PC-9 (cell line): ENCODE results near the gene HTRA1. TPM values are rescaled to one million over a fixed set of nuclear protein-coding genes. Genes with fewer than 3 reads are reported as not detected.

Experiments used
- BruUV-seq: library from RNA; stranded (reverse); fragments of 400-500 nt; replicated peaks from 2 replicates; lab custom pipeline; 2021; lab: Mats Ljungman, UMichigan
- CTCF ChIA-PET: fragments of 300-600 bp; sonication (Branson Sonifier 250); formaldehyde crosslinking; loops from one replicate; lab custom pipeline; 2022; ENCODE audit warnings: antibody characterized with exemption; lab: Charles Lee
- POLR2A ChIA-PET: fragments of 300-600 bp; sonication (Branson Sonifier 250); formaldehyde crosslinking; loops from one replicate; lab custom pipeline; 2022; ENCODE audit warnings: antibody characterized with exemption; ENCODE audit not compliant: unreplicated experiment; lab: Charles Lee
- DNase-seq, 2 experiments: peaks; one replicate each; pipeline versions ENCODE4 v3.0.0 to v3.0.0-alpha.2; 2015 to 2022; ENCODE audit warnings: mixed read lengths in 1 of 2
- H2AFZ ChIP-seq: fragments of 200-600 bp; sonication (generic); 2 replicates; pipeline ENCODE4 v1.8.1; 2017; ENCODE audit warnings: antibody characterized with exemption
- H3F3A ChIP-seq: fragments of 200-600 bp; sonication (generic); 2 replicates; pipeline ENCODE4 v1.8.1; 2017; ENCODE audit warnings: antibody characterized with exemption, mild to moderate bottlenecking, low read depth; ENCODE audit not compliant: insufficient read depth
- H3K27ac ChIP-seq: fragments of 200-600 bp; sonication (generic); 2 replicates; pipeline ENCODE4 v1.6.1; 2016; ENCODE audit warnings: mixed run types
- H3K27me3 ChIP-seq: fragments of 200-600 bp; sonication (generic); 2 replicates; pipeline ENCODE4 v1.6.1; 2016; ENCODE audit warnings: low read depth, mixed run types; ENCODE audit not compliant: insufficient read depth
- H3K36me3 ChIP-seq: fragments of 200-600 bp; sonication (generic); 2 replicates; pipeline ENCODE4 v1.6.1; 2016; ENCODE audit warnings: low read depth, mixed run types
- H3K4me1 ChIP-seq: fragments of 200-600 bp; sonication (generic); replicated peaks from 2 replicates; pipeline ENCODE4 v1.6.1; 2016; ENCODE audit warnings: mixed run types; ENCODE audit not compliant: insufficient read depth
- H3K4me2 ChIP-seq: fragments of 200-600 bp; sonication (generic); 2 replicates; pipeline ENCODE4 v1.6.1; 2017; ENCODE audit warnings: mixed run types
- H3K4me3 ChIP-seq: fragments of 200-600 bp; sonication (generic); 2 replicates; pipeline ENCODE4 v1.6.1; 2016; ENCODE audit warnings: mixed run types
- H3K79me2 ChIP-seq: fragments of 200-600 bp; sonication (generic); 2 replicates; pipeline ENCODE4 v1.6.1; 2017; ENCODE audit warnings: low read depth, mixed run types
- H3K9me2 ChIP-seq: fragments of 200-600 bp; sonication (generic); 2 replicates; pipeline ENCODE4 v1.8.1; 2017; ENCODE audit warnings: mild to moderate bottlenecking; ENCODE audit not compliant: insufficient read depth
- H3K9me3 ChIP-seq: fragments of 200-600 bp; sonication (generic); 2 replicates; pipeline ENCODE4 v1.8.1; 2016; ENCODE audit warnings: low read depth; ENCODE audit not compliant: insufficient read depth
- H4K20me1 ChIP-seq: fragments of 200-600 bp; sonication (generic); 2 replicates; pipeline ENCODE4 v1.8.1; 2017; ENCODE audit not compliant: insufficient read depth
- EZH2 ChIP-seq: fragments of 200-600 bp; sonication (generic); IDR thresholded peaks from 2 replicates; pipeline ENCODE4 v1.8.0; 2017; ENCODE audit warnings: antibody characterized with exemption, low read depth
- intact Hi-C: fragments of 100-400 bp; cut with micrococcal nuclease; formaldehyde crosslinking; loops from one replicate; pipeline ENCODE4 v1.10.0; 2022; ENCODE audit not compliant: unreplicated experiment
- total RNA-seq: library from RNA; stranded (reverse); gene quantifications from 2 replicates; pipeline ENCODE4 v1.2.3, GENCODE V29; 2021
- TF ChIP-seq, protein P1 (sequence below): fragments of 200-600 bp; sonication (generic); conservative IDR thresholded peaks from 2 replicates; pipeline ENCODE4 v1.6.1; 2017; ENCODE audit warnings: mixed run types, antibody characterized with exemption, mild to moderate bottlenecking, moderate library complexity

HTRA1 gene
- total RNA-seq, 1 experiment from 2014 or later, result 18.0 TPM

- ChIA-PET CTCF (no interaction called here), POLR2A (no interaction called here)
- H3K36me3 ChIP-seq, result no peaks in the 10 kb centered on the region
- TF ChIP-seq, protein P1, sequence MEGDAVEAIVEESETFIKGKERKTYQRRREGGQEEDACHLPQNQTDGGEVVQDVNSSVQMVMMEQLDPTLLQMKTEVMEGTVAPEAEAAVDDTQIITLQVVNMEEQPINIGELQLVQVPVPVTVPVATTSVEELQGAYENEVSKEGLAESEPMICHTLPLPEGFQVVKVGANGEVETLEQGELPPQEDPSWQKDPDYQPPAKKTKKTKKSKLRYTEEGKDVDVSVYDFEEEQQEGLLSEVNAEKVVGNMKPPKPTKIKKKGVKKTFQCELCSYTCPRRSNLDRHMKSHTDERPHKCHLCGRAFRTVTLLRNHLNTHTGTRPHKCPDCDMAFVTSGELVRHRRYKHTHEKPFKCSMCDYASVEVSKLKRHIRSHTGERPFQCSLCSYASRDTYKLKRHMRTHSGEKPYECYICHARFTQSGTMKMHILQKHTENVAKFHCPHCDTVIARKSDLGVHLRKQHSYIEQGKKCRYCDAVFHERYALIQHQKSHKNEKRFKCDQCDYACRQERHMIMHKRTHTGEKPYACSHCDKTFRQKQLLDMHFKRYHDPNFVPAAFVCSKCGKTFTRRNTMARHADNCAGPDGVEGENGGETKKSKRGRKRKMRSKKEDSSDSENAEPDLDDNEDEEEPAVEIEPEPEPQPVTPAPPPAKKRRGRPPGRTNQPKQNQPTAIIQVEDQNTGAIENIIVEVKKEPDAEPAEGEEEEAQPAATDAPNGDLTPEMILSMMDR, result no peak
- no peak for TF ChIP-seq EZH2
- H2AFZ ChIP-seq, result no peak overlapping the region
- no peak overlapping the region for H3K4me2 ChIP-seq
- H3K9me2 ChIP-seq, result no peaks in the 10 kb centered on the region
- peak in 1 of 2 experiments; percentile 44 for DNase-seq
- no peaks in the 10 kb centered on the region for H3F3A ChIP-seq
- no peak overlapping the region for H3K4me3 ChIP-seq
- H3K79me2 ChIP-seq, result no peaks in the 10 kb centered on the region
- no peak overlapping the region for H3K27ac ChIP-seq
- no peaks in the 10 kb centered on the region for H3K9me3 ChIP-seq
- BruUV-seq, result no TSS peak
- H3K27me3 ChIP-seq, result peaks cover 13% of the 10 kb centered on the region
- no peaks in the 10 kb centered on the region for H3K4me1 ChIP-seq
- intact Hi-C loops, result no loop called here
- no peaks in the 10 kb centered on the region for H4K20me1 ChIP-seq
Observed at GRCh38 chr10:122461729-122462532, 578 bp downstream of the HTRA1 start.

GRCh38 chr10:122462533-122463465 is 1.4 kb downstream of the HTRA1 start:
- H3K36me3 ChIP-seq, result no peaks in the 10 kb centered on the region
- ChIA-PET CTCF (no interaction called here), POLR2A (no interaction called here)
- intact Hi-C loops, result no loop called here
- no peak overlapping the region for H3K27ac ChIP-seq
- DNase-seq, result no peak
- TF ChIP-seq, protein P1, result no peak
- no peak for TF ChIP-seq EZH2
- BruUV-seq, result TSS peak; percentile 26
- no peak overlapping the region for H2AFZ ChIP-seq
- H3K9me2 ChIP-seq, result no peaks in the 10 kb centered on the region
- H3F3A ChIP-seq, result no peaks in the 10 kb centered on the region
- H3K79me2 ChIP-seq, result no peaks in the 10 kb centered on the region
- H3K9me3 ChIP-seq, result no peaks in the 10 kb centered on the region
- H3K27me3 ChIP-seq, result peaks cover 13% of the 10 kb centered on the region
- H3K4me2 ChIP-seq, result no peak overlapping the region
- H4K20me1 ChIP-seq, result no peaks in the 10 kb centered on the region
- no peaks in the 10 kb centered on the region for H3K4me1 ChIP-seq
- H3K4me3 ChIP-seq, result no peak overlapping the region

GRCh38 chr10:122463466-122464249 is 2.3 kb downstream of the HTRA1 start:
- no TSS peak for BruUV-seq
- H3K27ac ChIP-seq, result no peak overlapping the region

More at GRCh38 chr10:122463466-122464249, 2.3 kb downstream of the HTRA1 start:
- H4K20me1 ChIP-seq, result no peaks in the 10 kb centered on the region
- no peak overlapping the region for H2AFZ ChIP-seq
- no peak for DNase-seq
- H3K79me2 ChIP-seq, result no peaks in the 10 kb centered on the region
- POLR2A ChIA-PET, result no interaction called here
- H3K9me2 ChIP-seq, result no peaks in the 10 kb centered on the region
- H3K4me2 ChIP-seq, result no peak overlapping the region
- no peak overlapping the region for H3K4me3 ChIP-seq
- H3K36me3 ChIP-seq, result no peaks in the 10 kb centered on the region
- no peaks in the 10 kb centered on the region for H3F3A ChIP-seq
- H3K4me1 ChIP-seq, result 0 out of 2 replicates have a peak, but pooled peaks cover 3% of the 10 kb centered on the region
- peaks cover 13% of the 10 kb centered on the region for H3K27me3 ChIP-seq
- CTCF ChIA-PET, result no interaction called here
- H3K9me3 ChIP-seq, result no peaks in the 10 kb centered on the region
- intact Hi-C loops, result no loop called here
- TF ChIP-seq, protein P1, result no peak
- TF ChIP-seq EZH2, result no peak
